HL-60 (cell line): Measurements from ENCODE around the gene KANSL3.
"Not testable (repeated sequence)": the region's sequence is repeated elsewhere in the genome, so short reads cannot be mapped to it uniquely, and the experiment has no call there.

Experiments
- DNase-seq, 2 experiments: peaks; one replicate each; pipeline ENCODE4 v3.0.0-alpha.2; 2010 to 2020; ENCODE audit warnings: low read depth in 1 of 2, low spot score in 1 of 2
- H3K27ac ChIP-seq: fragments of 250-450 bp; sonication (Bioruptor Pico); replicated peaks from 2 replicates; pipeline ENCODE4 v1.5.1; 2020; ENCODE audit warnings: mild to moderate bottlenecking, moderate library complexity
- H3K27me3 ChIP-seq: fragments of 250-450 bp; sonication (Bioruptor Pico); 2 replicates; pipeline ENCODE4 v1.5.1; 2021; ENCODE audit warnings: mild to moderate bottlenecking, moderate library complexity; ENCODE audit not compliant: insufficient read depth, poor library complexity, severe bottlenecking
- H3K4me3 ChIP-seq: replicated peaks from 2 replicates; pipeline ENCODE4 v1.5.1; 2011; ENCODE audit warnings: mild to moderate bottlenecking, control low read depth, low read length; ENCODE audit not compliant: insufficient read depth
- CTCF ChIP-seq: IDR thresholded peaks from one replicate; pipeline ENCODE4 v1.5.1; 2011; ENCODE audit warnings: low read length, control low read depth, inconsistent platforms; ENCODE audit not compliant: insufficient read depth
- GABPA ChIP-seq: IDR thresholded peaks from 2 replicates; pipeline ENCODE4 v1.6.1; 2012; ENCODE audit warnings: low read depth
- POLR2AphosphoS5 ChIP-seq: IDR thresholded peaks from 2 replicates; pipeline ENCODE4 v1.6.1; 2012; ENCODE audit warnings: low read depth
- REST ChIP-seq: IDR thresholded peaks from 2 replicates; pipeline ENCODE4 v1.6.1; 2012; ENCODE audit warnings: low read depth; ENCODE audit not compliant: insufficient replicate concordance
- SPI1 ChIP-seq: IDR thresholded peaks from 2 replicates; pipeline ENCODE4 v1.6.1; 2012; ENCODE audit warnings: low read depth, mild to moderate bottlenecking, borderline replicate concordance

The KANSL3 gene

DNA sequence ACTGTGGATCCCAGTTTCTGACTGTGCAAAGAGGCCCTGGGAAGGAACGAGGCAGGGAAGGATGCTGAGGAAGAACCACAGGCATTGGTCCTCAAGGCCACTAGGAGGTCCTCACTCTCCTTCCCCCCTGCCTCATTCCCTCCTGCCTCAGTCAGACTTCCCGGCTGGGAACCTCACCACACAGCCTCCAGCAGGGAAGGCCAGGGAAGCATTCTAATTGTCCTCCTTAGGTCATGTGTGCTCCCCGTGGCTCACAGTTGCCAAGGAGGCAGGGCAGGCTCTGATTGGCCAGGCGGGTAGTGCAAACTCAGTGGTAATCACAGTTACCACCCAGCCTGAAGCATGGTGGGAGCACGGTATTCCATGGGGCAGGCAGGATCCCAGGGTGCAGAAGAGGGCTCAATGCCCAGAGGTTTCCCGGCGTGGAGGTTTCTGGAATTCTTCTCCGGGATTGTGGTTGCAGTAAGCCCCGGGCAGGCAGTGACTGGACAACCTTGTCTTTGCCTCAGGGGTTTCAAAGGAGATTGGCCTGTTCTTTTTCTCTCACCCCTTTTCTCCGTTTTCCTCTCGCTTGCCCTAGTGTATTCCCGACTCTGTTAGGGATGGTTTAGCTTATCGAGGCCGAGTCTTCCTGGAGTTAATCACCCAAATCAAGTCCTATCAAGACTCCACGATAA lies 31.6 kb upstream of the KANSL3 start:
- no peak overlapping the region for H3K27ac ChIP-seq
- no peak overlapping the region for H3K4me3 ChIP-seq
- no peak for DNase-seq
- H3K27me3 ChIP-seq, result no peaks in the 10 kb centered on the region
- TF ChIP-seq POLR2AphosphoS5 (no peak), REST (no peak), GABPA (no peak), CTCF (no peak), SPI1 (no peak)

DNA sequence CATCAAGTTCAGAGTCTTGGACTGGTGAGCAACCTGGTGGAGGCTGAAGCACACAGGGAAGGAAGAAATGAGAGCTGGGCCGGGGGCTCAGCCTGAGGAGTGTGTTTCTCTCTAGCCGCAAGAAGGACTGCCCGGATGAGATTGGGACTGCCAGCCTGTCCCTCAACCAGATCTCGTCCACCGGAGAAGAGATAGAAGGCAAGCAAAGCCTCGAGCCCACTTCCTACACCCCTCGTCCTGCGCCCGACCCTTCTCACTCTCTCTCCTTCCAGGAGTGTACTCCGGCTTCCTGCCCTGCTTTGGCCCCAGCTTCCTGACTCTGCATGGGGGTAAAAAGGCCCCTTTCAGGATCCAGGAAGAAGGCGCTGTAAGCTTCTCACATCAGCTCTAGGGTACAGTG lies 30.7 kb upstream of the KANSL3 start:
- no peak overlapping the region for H3K27ac ChIP-seq
- no peak overlapping the region for H3K4me3 ChIP-seq
- H3K27me3 ChIP-seq, result no peaks in the 10 kb centered on the region
- TF ChIP-seq SPI1 (no peak), REST (no peak), CTCF (no peak), POLR2AphosphoS5 (no peak), GABPA (no peak)
- no peak for DNase-seq

GRCh38 chr2:96665717-96666116 lies 27.6 kb upstream of the KANSL3 start:
- DNase-seq, H3K4me3 ChIP-seq, H3K27me3 ChIP-seq: not testable (repeated sequence)
- peak overlapping the region; percentile 48 for H3K27ac ChIP-seq

- DNase-seq, result peak; percentile 77 to 92
- Histone ChIP-seq H3K27me3 (no peaks in the 10 kb centered on the region), H3K4me3 (no peak overlapping the region), H3K27ac (peak overlapping the region; percentile 48)
- TF ChIP-seq CTCF, result no peak
- TF ChIP-seq GABPA, result no peak
- TF ChIP-seq POLR2AphosphoS5, result no peak
- no peak for TF ChIP-seq REST
- TF ChIP-seq SPI1, result no peak
Observed at GRCh38 chr2:96665083-96665569, 27.0 kb upstream of the KANSL3 start.
